Activated CD8-positive, alpha-beta memory T cell treated with anti-CD3 and anti-CD28 coated beads, Interleukin-2, amount 50 U/mL, for 4 hours (primary cell): ENCODE results near the gene PPP1R2.

Experiments
- DNase-seq: peaks from one replicate; pipeline ENCODE4 v3.0.0-alpha.2; 2020

The PPP1R2 gene

DNA sequence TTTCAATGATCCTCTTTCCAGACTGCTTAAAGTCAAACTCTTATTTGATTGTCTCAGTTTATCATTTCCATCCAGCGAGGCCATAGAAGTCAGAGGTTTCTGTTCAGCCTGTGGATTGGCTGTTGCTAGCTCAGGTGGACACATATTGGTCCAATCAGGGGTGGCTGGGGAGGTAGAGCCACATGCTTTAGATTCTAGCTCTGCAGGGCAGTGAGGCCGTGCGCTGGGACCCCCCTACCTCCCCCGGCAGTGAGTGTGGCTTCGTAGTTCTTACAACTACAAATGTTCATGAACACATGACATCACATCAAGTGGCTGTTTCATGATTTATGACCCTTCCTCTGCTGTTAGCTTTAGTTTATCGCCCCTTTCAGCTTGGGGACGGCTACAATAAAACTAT is 22.6 kb upstream of the PPP1R2 start:
- no peak for DNase-seq

DNA sequence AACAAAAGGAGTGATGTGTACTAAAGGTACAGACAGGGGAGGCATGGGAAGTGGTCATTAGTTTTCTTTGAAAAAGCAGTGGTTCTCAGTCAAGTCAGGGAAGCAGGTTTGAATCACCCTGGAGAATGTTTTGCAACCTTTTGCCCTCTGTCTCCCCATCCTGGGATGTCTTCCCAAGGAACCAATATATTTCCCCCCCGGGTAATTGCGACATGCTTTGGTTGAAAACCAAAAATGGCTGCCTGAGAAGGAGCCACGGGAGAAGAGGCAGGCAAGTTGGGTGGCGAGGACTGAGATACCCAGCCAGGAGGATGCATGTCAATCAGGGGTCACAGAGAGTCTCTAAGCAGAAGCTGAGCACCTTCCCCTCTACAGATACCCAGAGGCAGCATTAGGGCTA is 20.2 kb upstream of the PPP1R2 start:
- DNase-seq: no peak

DNA sequence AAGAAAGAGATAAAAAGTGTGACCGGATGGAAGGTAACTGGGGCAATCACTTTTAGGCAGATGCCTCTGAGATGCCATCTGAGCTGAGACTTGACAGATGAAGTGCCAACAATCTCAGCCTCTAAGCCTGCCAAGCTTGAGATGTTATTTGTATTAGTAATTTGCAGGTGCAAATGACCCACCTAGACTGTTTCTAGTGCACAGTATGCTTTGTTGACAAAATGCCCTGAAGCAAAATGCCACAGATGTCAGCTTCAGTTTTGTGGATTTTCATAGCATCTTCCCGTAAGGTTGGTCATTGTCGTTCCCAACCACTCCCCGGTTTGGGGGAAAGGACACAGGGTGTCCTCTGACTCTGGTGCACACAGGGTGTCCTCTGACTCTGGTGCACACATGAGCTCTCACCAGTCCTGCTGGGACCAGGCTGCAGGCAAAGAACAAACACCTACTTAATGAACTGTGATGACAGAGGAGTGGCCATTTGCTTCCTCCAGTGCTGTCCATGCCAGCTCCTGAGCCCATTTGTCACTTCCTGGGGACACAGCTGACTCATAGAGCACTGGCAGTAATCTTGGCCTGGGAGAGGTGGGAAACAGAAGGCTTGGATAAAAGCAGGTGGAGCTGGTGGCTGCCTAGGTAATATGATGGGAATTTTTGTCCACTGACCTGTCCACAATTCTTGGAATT is 16.7 kb upstream of the PPP1R2 start:
- no peak for DNase-seq

DNA sequence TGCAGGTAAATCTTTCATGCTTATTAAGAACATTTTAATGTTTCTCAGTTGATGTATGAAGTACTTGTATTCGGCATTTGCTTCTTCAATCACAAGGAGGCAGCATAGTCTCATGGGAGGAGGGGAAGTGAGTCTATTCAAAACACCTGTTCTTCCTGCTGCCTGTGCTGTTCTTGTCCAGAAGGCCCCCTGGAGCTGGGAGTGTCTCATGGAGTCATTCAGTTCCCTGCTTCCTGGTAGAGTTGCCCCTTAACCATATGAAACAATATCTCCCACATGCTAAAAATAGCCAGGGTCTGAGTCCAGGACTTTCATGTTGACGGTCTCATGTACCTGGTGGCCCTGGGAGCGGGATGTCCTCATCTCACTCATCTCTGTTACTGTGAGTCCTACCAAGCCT is 15.5 kb upstream of the PPP1R2 start:
- DNase-seq: no peak

DNA sequence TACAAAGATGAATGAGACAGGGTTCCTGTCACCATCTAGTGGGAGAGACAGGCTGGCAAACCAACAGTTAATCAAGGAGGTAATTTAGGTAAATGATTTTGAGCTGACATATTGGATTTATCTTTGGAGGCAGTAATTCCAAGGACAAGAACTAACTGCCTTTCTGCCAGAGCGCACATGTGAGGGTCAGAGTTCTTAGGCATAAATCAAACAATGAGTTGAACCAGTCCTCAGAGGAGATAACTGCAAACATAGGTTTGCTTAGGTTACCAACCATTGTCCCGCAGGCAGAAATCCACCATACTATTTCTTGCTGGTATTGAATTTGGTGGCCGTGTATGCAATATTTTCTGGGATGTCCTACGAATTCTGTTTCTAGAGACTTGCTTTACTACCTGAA is 14.2 kb upstream of the PPP1R2 start:
- no peak for DNase-seq

DNA sequence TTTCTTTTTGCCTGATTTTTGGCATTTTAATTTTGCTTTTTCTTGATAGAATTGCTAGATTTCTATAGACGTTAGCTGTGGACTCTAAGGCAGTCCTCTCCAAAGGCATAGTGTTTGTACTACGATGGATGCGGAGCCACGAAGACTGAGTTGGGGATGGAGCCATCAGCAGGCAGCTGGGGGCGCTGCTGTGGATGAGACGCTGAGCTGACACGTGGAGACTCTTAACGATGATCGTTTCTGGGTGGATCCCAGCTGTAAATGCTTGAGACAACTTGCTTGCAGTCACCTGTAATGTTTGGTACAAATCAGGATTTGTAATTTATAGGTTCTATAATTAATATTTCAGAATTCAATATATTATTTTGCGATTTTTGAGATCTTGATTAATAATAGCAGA is 13.3 kb upstream of the PPP1R2 start:
- no peak for DNase-seq

DNA sequence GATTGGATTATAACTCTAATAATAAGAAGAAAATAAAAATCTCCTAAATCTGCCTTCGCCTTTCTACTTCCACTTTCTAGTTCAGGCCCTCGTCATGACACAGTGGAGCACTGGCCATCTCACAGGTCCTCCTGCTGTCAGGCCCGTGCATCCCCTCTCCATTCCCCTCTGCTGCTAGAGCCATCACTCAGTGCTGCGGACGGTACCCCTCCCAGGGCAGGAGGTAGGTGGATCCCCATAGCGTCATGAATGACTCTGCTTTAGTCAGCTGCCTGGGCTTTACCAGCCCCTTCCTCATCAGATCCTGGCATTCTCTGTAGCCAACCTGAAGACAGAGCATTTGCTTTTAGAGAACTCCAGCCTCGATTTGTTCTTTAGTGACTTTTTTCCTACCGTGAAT is 12.0 kb upstream of the PPP1R2 start:
- DNase-seq: no peak

DNA sequence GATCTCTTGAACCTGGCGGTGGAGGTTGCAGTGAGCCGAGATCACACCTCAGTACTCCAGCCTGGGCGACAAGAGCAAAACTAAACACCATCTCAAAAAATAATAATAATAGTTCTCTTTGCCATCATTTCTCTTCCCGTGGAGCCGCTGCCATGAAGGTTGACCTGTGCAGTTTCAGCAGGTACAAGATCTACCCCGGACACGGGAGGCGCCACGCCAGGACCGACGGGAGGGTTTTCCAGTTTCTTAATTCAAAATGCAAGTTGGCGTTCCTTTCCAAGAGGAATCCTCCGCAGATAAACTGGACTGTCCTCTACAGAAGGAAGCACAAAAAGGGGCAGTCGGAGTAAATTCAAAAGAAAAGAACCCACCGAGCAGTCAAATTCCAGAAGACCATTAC is 11.3 kb upstream of the PPP1R2 start:
- no peak for DNase-seq

DNA sequence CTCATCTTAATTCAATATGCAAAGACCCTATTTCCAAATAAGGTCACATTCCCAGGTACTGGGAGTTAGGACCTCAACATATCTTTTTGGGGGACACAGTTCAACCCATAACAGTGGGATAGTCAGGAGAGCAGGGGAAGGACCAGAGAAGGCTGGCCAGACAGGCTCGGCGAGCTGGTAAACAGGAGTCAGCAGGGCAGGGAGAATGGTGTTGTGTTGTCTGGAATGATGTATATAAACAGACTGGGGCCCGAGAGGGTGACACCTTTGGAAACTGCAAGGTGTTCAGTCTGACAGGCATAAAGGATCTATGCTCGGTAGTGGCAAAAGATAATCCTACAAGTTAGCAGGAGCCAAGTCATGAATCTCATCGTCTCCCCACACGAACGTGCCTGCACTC is 10.1 kb upstream of the PPP1R2 start:
- DNase-seq: no peak

DNA sequence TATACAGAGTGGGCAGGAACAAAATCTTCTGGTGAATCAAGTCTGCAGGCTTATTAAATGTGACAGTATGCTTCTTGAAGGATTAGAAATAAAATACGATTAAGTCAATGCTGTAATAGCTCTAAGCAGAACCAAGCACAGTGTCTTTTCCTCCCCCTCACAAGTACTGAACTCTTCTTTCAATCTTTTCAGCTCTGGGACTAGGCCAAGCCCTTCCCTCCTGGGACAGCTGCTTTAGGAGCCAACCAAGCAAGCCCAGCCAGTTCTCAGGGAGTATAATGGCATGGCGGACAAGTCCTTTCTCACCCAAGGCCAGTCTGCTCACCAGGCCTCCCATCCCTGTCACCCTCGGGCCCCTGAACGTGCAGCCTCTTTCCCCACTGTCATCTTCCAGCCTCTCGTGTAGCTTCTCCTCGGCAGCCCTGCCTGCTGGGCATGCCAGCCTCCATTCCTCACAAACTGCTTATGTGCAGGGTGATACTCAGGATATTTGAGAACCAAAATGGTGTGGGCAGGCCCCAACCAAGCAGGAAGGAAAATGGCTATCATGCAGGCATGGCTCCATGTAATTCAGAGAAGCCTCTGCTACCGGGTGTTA is 8.4 kb upstream of the PPP1R2 start:
- DNase-seq: no peak

DNA sequence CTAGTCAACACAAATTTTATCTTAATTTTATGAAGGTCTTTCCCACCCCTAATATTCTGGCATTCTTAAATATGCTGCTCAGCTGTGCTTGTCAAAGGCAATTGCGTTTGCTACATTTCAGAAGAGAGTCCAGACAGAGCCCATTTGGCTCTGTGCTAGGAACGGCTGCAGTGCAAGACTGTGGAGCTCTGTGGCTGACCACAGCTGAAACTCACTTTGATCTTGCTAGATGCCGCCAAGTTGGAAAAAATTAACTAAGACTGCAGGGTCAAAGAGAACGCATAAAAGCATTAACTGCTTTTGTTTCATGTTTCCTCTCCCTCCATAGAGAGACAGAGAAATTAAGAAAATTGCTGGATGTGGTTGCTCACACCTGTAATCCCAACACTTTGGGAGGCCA is 7.6 kb upstream of the PPP1R2 start:
- DNase-seq: no peak

DNA sequence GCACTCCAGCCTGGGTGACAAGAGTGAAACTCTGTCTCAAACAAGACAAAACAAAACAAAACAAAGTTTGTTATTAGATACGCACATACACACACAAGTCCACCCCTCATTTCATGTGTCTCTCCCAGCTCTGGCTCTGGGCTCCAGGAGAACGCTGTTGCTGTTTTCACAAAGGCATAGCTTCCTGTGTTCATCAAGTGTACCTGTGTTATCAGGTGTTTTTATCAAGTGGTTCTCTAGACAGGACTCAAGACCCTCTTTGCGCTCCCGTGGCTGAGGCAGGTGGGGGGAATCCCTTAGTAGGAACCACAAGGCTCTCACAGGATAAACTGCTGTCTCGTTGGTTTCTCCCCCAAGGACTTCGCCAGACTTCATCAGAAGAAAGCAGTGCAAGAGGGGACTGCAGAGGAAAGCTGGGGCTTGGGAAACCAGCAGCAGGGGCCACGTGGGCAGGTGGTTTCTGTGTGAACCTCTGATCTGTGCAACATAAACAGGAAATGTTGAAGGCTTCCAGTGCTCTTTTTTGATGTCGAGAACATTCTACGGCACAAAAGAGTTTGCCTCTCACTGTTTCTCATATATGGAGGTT is 6.9 kb upstream of the PPP1R2 start:
- DNase-seq: peak; percentile 71

DNA sequence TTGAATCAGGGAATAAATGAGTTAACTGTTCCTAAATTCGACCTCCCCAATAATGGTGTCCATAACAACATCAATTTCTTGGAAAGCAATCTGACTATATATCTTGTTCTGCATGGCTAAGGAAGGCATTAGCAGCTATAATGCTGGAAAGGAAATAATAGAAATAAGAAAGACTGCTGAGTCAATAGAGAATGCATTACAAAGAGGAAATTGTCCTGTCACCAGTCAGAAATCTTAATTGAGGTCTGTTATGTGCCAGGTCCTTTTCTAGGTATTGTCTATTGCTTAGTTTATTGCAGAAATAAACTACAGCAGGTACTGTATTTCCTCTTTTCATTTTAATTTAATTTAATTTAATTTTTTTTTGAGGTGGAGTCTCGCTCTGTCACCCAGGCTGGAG is 5.9 kb upstream of the PPP1R2 start:
- no peak for DNase-seq

DNA sequence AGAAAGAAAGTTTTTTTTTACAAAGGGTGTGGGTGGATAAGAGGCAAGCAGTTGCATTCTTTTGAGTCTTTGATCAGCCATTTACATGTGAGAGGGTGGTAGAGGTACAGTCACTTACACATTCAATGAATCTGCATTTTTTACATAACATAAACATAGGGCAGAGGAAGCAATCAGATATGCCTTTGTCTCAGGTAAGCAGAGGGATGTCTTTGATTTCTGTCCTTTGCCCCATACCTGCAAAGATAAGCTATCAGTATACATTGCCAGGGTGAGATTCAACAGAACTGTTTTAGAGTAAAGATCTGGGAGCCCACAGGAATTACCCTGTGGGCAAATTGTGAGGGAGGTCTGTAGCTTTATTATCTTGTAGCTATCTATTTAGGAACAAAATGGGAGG is 5.4 kb upstream of the PPP1R2 start:
- no peak for DNase-seq

DNA sequence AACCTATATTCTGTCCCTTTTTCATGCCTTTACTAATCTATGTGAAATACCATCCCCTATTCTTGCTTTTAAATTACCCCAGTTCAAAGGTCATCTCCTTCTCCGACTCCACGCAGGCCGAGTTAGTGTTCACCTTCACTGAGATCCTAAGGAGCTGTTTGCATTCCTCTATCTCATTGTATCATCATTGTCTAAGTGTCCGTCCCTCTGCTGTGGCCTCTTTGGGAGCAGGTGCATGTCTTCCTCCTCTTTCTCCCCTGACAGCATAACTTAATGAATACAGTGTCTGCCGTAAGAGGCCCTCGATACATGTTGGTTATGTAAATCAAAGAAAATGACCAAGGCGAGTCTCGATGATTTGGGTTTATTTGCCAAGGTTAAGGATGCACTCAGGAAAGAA is 4.9 kb upstream of the PPP1R2 start:
- DNase-seq: no peak

DNA sequence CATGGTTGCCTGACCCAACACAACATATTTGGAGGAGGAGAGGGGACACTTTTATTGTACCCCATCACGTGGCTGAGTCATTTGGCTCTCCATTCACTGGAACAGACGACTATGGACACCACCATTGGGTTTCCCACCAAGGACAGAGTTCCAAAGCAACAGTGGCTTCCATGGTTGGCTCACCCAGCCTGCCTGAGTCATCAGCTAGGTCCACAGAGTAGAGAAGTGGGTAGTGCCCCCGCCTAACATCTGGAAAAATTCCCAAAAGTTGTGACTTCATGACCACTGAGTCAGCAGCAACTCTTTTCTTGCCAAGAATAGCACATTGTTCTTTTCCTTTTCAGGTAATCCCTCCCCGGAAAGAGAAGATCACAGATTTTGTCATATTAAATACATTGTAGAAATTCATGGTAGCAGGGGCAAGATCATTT is 3.0 kb upstream of the PPP1R2 start:
- DNase-seq: no peak

DNA sequence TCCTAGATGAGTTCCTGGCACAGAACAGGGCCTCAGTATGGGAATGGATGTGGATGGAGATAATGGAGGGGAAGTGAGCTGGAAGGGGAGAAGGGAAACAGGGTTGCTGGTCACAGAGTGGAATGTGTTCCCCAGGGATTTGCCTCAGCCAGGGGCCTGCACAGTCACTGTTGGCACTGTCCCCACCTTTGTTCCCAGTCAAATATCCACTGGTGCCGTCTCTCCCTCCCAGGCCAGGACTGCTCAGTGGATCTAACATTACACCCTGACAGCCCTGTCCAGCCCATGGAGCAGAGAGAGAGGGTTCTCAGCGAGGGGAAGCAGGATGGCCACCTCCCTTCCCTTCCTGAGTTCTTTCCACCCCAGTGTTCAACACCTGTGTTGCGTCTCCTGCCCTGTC is 1.5 kb upstream of the PPP1R2 start:
- DNase-seq: no peak

DNA sequence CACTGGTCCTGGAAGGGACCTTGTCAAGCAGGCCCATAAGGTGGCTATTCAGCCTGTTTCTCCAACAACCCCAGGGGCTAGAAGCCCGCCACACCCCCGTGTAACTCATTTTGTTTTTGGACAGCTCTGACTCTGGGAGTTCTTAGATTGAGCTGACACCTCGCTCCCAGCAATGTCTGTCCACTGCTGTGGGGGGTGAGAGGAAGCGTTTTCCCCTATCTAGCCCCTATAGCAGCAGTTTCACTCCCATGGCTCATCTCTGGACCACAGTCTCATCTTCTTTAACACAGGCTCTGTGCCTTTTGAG is 1.1 kb upstream of the PPP1R2 start:
- no peak for DNase-seq

DNA sequence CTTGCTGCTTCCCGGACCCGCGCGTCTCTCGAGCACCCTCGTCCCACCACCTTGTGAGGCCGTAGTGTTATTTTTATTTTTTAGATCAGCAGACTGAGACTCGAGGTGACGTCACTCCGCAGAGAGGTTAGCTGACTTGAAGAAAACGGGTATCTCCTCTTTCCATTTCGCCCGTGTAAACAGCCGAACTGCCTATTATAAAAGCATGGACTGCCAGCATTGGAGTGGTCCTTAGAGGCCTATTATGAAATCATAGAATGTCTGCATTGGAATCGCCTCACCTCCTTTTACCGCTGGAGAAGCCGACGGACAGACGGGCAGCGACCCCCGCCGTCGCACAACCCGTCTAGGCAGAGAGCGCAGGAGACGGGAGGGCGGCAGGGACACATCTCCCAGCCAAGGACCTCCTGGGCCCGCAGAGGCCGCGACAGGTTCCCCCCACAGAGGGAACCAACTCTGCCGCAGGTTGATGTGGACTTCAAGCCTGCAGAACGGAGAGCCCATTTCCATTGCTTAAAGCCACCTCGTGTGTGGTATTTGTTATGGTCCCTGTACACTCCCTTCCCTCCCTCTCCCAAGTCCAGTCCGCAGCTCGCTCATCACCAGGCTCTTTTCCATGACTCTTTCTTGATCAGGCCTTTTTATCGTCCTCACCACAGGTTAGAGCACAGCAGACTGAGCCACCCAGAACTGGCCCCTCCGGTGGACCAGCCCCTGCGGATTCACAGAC is 540 bp upstream of the PPP1R2 start:
- DNase-seq: no peak

DNA sequence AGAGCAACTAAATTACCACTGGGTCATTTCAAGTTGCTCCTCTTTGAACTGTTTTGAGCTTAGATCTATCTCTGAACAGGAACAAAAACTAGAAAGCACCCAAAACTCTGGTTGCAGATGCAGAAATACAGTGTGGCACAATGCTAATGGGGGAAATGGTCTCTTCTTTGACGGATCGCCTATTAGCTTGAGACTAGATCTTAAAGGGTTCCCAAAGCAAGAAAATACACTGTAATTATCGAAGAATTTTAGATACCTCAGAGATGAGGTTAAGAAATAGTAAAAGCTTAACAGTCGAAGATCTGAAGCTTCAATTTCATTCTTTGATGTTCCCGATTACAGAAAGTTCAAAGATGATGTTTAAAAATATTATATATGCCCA is 818 bp downstream of the PPP1R2 start:
- DNase-seq: no peak

DNA sequence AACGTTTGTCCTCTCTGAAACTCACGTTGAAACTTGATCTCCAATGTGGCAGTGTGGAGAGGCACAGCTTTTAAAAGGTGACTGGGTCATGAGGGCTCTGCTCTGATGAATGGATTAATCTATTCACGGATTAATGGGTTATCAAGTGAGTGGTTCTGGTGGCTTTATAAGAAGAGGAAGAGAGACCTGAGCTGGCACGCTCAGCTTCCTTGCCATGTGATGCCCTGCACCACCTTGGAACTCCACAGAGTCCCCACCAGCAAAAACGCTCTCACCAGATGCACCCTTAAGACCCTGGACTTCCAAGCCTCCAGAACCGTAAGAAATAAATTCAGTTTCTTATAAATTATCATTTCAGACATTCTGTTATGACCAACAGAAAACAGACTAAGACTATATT is 2.6 kb downstream of the PPP1R2 start:
- DNase-seq: no peak

DNA sequence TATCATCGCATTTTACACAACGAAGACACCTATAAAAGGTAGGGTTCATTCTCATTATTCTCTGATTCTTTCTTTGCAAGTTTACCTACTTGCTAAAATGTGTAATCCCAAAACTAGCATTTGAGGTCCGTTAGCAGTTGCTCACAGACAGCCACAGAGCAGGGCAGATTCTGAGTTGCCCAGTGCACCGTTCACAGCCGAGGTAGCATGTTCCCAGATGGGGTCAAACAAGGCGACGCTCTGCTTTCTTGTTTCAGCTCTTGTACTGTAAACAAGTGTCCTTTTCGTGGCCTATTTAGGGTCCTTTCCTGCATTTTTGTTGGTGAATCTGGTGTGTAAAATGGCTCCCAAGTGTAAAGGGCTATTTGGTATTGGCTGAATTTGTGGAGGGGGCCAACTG is 3.1 kb downstream of the PPP1R2 start:
- no peak for DNase-seq

DNA sequence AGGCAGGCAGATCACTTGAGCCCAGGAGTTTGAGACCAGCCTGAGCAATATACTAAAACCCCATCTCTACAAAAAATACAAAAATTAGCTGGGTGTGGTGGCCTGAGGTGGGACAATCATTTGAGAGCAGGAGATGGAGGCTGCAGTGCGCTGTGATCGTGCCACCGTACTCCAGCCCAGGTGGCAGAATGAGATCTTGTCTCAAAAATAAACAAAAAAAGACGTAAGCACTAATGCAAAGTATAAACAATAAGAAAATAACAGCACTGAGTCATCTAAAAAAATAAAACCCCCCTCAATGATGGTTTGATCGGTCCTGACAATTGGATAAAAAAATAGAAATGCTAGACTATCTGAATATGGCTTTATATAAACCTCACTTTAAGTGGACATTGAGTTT is 3.6 kb downstream of the PPP1R2 start:
- no peak for DNase-seq

DNA sequence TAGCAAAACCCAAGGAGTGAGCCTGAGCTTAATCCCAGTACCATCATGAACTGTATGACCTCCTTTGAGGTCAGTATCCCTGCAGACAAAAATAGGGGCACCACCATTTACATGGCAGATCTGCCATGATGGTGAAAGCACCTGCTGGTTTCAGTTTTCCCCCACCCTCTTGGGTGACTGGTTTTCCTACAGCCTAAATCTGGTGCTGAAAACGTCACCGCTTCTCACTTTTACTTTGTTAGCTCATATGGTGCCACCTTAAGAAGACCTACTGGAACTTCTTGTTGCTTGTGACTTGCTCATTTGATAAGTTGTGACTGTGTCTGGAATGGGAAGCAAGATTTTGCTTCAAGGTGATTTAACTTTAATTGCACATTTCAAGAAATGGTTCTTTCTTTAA is 5.1 kb downstream of the PPP1R2 start:
- DNase-seq: peak; percentile 36

DNA sequence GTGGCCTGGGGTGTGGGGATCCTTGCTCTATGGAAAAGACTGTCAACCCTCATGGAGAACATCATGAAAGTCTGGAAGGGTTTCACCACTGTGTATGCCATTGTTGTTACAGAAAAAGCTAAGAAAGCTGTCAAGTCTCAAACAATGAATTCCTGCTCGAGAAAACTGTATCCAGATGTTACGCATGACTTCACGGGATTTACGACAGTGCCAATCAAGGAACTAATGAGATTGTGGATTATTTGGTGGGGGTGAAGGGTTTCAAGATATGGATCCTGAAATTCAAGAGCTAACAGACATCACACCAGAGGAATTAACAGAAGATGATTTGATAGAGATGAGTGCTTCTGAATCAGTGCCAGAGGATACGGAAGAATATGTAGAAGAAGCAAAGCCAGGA is 7.8 kb downstream of the PPP1R2 start:
- DNase-seq: no peak
